Measurements from ENCODE around the gene WFDC12. TPM values are rescaled to one million over a fixed set of nuclear protein-coding genes. Genes with fewer than 3 reads are reported as not detected.

The WFDC12 gene
- total RNA-seq, 1 experiment from 2014 or later, result not detected

- Histone ChIP-seq H3K36me3 (ENCODE audit: low read depth, low read length) (peaks cover 8% of the 10 kb centered on the region; the same call in 1 of the 2 replicates), H3K9ac (ENCODE audit: low read length) (no peak overlapping the region), H2AFZ (ENCODE audit: low read length) (no peak overlapping the region), H3K4me3 (ENCODE audit: low read length) (no peak overlapping the region), H3K9me2 (replicated peaks; ENCODE audit: low read length) (no peaks in the 10 kb centered on the region), H4K20me1 (ENCODE audit: low read length) (no peaks in the 10 kb centered on the region), H3F3A (ENCODE audit: low read length, unreplicated experiment) (peaks cover 9% of the 10 kb centered on the region), H3K9me3 (ENCODE audit: low read length) (no peaks in the 10 kb centered on the region), H3K4me2 (ENCODE audit: low read length) (no peak overlapping the region), H3K79me2 (ENCODE audit: low read length) (no peaks in the 10 kb centered on the region), H3K4me1 (ENCODE audit: insufficient read depth, low read length) (peaks cover 28% of the 10 kb centered on the region), H3K27me3 (ENCODE audit: low read length) (no peaks in the 10 kb centered on the region), H3K27ac (ENCODE audit: low read length) (no peak overlapping the region)
- ChIA-PET POLR2A (ENCODE audit: unreplicated experiment) (no interaction called here), CTCF (no interaction called here)
- DNase-seq (no peak), ATAC-seq (no peak)
- TF ChIP-seq CTCF (conservative IDR thresholded peaks at IDR 0.05; ENCODE audit: low read depth, low read length), result no peak
- TF ChIP-seq EZH2 (IDR thresholded peaks at IDR 0.05; ENCODE audit: low read length, unreplicated experiment), result no peak
- TF ChIP-seq EZH2phosphoT487 (IDR thresholded peaks at IDR 0.05; ENCODE audit: borderline replicate concordance, low read length), result no peak
- intact Hi-C loops (cut with micrococcal nuclease), result no loop called here
- BruUV-seq (replicated peaks), result no TSS peak
These were observed 39.0 kb downstream of the WFDC12 start for GRCh38 chr20:45085289-45085688.

- H4K20me1 ChIP-seq (ENCODE audit: low read length), result no peaks in the 10 kb centered on the region
- POLR2A ChIA-PET (ENCODE audit: unreplicated experiment), result no interaction called here
These were observed 41.1 kb downstream of the WFDC12 start for GRCh38 chr20:45083127-45083526.

More at GRCh38 chr20:45083127-45083526, 41.1 kb downstream of the WFDC12 start:
- no peak overlapping the region for H3K9ac ChIP-seq (ENCODE audit: low read length)
- CTCF ChIA-PET, result no interaction called here
- peaks cover 8% of the 10 kb centered on the region; the same call in 1 of the 2 replicates for H3K36me3 ChIP-seq (ENCODE audit: low read depth, low read length)
- H3K4me1 ChIP-seq (ENCODE audit: insufficient read depth, low read length), result peaks cover 17% of the 10 kb centered on the region
- no peaks in the 10 kb centered on the region for H3K27me3 ChIP-seq (ENCODE audit: low read length)
- H3K9me3 ChIP-seq (ENCODE audit: low read length), result no peaks in the 10 kb centered on the region
- ATAC-seq (no peak), DNase-seq (peak; percentile 8)
- intact Hi-C loops (cut with micrococcal nuclease), result no loop called here
- H3K9me2 ChIP-seq (replicated peaks; ENCODE audit: low read length), result no peaks in the 10 kb centered on the region
- no peak overlapping the region for H2AFZ ChIP-seq (ENCODE audit: low read length)
- H3F3A ChIP-seq (ENCODE audit: low read length, unreplicated experiment), result peaks cover 9% of the 10 kb centered on the region
- TF ChIP-seq EZH2phosphoT487 (IDR thresholded peaks at IDR 0.05; ENCODE audit: borderline replicate concordance, low read length) (no peak), EZH2 (IDR thresholded peaks at IDR 0.05; ENCODE audit: low read length, unreplicated experiment) (no peak), CTCF (conservative IDR thresholded peaks at IDR 0.05; ENCODE audit: low read depth, low read length) (no peak)
- no peak overlapping the region for H3K4me2 ChIP-seq (ENCODE audit: low read length)
- BruUV-seq (replicated peaks), result no TSS peak
- no peaks in the 10 kb centered on the region for H3K79me2 ChIP-seq (ENCODE audit: low read length)
- no peak overlapping the region for H3K4me3 ChIP-seq (ENCODE audit: low read length)
- no peak overlapping the region for H3K27ac ChIP-seq (ENCODE audit: low read length)
